22Rv1 (cell line): ENCODE data around the gene TMED10.

Experiments
- CTCF ChIP-seq: fragments of 450-650 bp; IDR thresholded peaks from 2 replicates; pipeline ENCODE4 v1.5.1; 2017; ENCODE audit warnings: mild to moderate bottlenecking
- ZFX ChIP-seq: fragments of 450-650 bp; IDR thresholded peaks from 2 replicates; pipeline ENCODE4 v1.6.1; 2017; ENCODE audit warnings: antibody characterized with exemption, borderline replicate concordance

- TF ChIP-seq CTCF (no peak), ZFX (no peak)
These were observed 19.5 kb downstream of the TMED10 start for GRCh38 chr14:75156901-75157300.
